ENCODE results near the gene MAPK12. TPM values are rescaled to one million over a fixed set of nuclear protein-coding genes. Genes with fewer than 3 reads are reported as not detected.

The MAPK12 gene
- total RNA-seq, 4 donors from 2014 or later: 12.3 to 32.0 (median 24.1) TPM

DNA sequence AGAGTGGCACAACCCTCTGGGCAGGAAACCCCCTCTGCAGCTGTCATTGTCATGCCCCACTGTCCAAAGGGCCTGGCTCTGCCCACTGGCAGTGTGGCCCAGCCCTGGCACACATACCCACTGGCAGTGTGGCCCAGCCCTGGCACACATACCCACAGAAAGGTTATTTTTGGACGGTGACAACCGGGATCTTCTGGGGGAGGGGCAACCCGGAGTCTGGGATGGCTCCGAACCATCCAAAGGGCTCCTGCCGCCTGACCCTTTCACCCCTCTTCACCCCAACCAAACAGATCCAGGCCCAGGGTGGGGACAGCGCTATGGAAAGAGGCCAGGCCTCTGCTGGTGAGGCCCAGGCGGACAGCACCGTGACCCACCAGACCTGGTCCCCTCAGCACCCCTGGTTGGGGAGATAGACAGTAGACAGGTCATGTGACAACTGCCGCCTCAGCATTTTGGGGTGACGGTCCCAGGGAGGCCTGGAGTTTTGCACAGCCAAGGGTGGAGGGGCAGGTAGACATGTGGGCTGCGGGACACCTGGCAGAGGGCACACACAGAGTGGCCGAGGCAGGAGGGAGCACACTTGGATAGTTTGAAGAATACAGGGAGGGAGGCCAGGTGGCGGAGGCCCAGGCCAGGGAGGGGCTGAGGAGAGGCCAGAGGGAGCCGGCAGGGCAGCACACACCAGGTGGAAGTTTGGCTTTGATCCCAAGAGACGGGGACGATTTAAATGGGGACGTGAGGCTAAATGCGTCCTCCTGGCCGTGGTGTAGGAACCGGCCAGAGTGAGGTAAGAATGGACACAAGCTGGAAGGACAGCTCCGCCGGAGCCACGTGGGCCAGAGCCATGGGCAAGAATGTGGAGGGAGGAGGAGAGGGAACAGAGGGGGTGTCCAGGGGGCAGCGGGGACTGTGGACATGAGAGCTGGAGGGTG lies 2.9 kb downstream of the MAPK12 start:
- WGBS, 2 donors: 74 to 78% methylated on average over 23 to 24 of the region's 24 CpGs
- DNase-seq (ENCODE audit: low spot score in 2 of 2): no peak
- Histone ChIP-seq H3K4me3 (no peak overlapping the region), H3K27me3 (peaks cover 0 to 58% of the 10 kb centered on the region in 2 donors), H3K36me3 (no peaks in the 10 kb centered on the region), H3K9me3 (no peaks in the 10 kb centered on the region), H3K4me1 (peaks cover 0 to 28% (median 4%) of the 10 kb centered on the region in 4 donors), H3K27ac (no peak overlapping the region)
- TF ChIP-seq, protein P1, sequence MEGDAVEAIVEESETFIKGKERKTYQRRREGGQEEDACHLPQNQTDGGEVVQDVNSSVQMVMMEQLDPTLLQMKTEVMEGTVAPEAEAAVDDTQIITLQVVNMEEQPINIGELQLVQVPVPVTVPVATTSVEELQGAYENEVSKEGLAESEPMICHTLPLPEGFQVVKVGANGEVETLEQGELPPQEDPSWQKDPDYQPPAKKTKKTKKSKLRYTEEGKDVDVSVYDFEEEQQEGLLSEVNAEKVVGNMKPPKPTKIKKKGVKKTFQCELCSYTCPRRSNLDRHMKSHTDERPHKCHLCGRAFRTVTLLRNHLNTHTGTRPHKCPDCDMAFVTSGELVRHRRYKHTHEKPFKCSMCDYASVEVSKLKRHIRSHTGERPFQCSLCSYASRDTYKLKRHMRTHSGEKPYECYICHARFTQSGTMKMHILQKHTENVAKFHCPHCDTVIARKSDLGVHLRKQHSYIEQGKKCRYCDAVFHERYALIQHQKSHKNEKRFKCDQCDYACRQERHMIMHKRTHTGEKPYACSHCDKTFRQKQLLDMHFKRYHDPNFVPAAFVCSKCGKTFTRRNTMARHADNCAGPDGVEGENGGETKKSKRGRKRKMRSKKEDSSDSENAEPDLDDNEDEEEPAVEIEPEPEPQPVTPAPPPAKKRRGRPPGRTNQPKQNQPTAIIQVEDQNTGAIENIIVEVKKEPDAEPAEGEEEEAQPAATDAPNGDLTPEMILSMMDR (IDR thresholded peaks at IDR 0.05): no peak
- TF ChIP-seq EP300 (IDR thresholded peaks at IDR 0.05): no peak
- no peak for TF ChIP-seq POLR2A (IDR thresholded peaks at IDR 0.05)

DNA sequence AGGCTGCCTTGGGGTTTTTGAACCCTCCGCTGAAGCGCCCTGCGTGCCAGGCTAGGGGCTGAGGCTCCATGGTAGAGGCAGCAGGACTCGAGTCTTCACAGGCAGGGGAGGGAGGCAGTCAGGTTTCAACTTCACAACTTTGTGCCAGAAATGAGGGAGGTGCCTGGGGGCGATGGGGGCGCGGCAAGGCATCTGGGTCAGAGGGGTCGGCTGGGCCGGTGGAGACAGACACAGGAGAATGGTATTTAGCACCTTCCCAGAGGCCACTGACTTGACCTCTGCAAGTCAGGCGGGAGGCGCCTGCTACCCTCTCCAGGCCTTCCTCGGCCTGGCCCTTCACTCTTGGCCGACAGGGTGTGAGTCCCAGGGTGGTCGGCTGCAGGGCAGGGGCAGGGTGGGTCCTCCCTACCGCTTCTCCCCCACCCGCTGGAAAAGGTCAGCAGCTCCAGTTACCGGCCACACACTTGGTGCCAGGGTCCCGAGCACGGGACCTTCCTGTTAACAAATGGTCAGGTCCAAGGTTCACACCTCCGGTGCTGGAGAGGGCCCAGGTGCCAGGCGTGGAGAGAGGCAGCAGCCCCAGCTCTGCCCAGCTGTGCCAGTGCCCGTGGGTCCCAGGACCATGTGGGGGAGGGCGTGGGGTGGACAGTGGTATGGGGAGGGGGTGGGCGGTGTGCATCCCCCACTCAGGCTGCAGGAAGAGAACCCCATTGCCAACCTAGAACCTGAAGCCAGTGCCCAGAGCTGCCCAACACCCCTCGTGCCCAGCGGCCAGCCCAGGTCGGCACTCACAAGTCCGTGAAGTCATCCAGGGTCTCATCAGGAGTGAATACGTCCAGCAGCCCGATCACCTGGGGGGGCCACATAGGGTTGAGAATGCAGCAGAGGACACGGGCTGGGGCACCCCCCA lies 3.8 kb downstream of the MAPK12 start:
- no peaks in the 10 kb centered on the region for H3K9me3 ChIP-seq
- TF ChIP-seq, protein P1 (IDR thresholded peaks at IDR 0.05): no peak
- no peak for TF ChIP-seq POLR2A (IDR thresholded peaks at IDR 0.05)
- no peak for TF ChIP-seq EP300 (IDR thresholded peaks at IDR 0.05)
- H3K27ac ChIP-seq: no peak overlapping the region
- H3K36me3 ChIP-seq: no peaks in the 10 kb centered on the region
- no peak for DNase-seq (ENCODE audit: low spot score in 2 of 2)
- peaks cover 0 to 49% of the 10 kb centered on the region in 2 donors for H3K27me3 ChIP-seq
- peaks cover 0 to 22% (median 4%) of the 10 kb centered on the region in 4 donors for H3K4me1 ChIP-seq
- 66 to 78% methylated on average over 18 to 29 of the region's 31 CpGs for WGBS, 2 donors
- no peak overlapping the region for H3K4me3 ChIP-seq

DNA sequence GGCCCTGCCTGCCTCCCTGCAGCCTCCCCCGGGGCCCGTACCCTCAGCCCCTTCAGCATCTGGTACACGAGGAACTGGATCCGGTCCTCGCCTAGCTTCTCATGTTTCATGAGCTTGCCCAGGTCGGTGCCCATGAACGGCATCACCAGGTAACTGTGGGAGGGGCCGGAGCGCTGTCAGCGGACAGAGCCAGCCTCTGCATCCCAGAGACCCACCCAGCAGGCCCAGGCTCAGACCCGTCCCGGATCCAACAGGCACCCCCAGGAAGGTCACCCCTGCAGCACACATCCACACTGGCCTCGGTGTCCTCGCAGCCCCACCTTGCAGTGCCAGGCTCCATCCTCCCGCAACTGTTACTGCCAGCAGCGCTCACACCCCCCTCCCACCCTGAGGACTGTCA lies 4.4 kb downstream of the MAPK12 start:
- Histone ChIP-seq H3K36me3 (no peaks in the 10 kb centered on the region), H3K27ac (no peak overlapping the region), H3K4me1 (peaks cover 0 to 16% (median 2%) of the 10 kb centered on the region in 4 donors), H3K4me3 (no peak overlapping the region), H3K9me3 (no peaks in the 10 kb centered on the region), H3K27me3 (peaks cover 0 to 42% of the 10 kb centered on the region in 2 donors)
- no peak for DNase-seq (ENCODE audit: low spot score in 2 of 2)
- TF ChIP-seq, protein P1 (IDR thresholded peaks at IDR 0.05): no peak
- TF ChIP-seq POLR2A (IDR thresholded peaks at IDR 0.05): no peak
- 75 to 76% methylated on average over 11 to 16 of the region's 16 CpGs for WGBS, 2 donors

DNA sequence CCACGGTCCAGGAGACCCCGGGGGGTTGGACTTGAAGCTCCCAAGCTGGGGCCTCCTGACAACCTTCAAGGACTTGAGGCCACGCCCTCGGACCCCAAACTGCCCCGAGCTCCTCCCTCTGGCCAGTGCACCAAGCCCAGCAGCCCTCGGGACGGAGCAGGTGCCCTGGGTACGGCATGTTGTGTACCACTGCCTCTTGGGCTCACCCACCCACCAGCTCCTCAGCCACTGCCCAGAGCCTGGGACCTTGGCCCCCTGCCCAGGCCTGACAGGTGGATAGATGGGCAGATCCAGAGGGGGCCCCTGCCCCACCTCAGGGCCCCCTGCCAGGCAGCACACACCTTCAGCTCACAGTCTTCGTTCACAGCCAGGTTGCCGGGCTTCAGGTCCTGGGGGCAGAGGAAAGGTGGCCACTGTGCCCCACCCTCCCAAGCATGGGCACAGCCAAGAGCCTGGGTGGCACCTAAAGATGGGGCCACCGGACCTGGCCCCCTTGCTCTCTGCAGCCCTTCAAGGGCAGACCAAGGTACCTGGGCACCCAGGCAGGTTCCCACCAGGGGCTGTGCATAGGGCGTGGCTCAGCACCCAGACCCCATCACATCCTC lies 5.1 kb downstream of the MAPK12 start:
- DNase-seq (ENCODE audit: low spot score in 2 of 2): no peak
- 84 to 95% methylated on average over 11 to 12 of the region's 12 CpGs for WGBS, 2 donors
- Histone ChIP-seq H3K27ac (no peak overlapping the region), H3K27me3 (peaks cover 0 to 38% of the 10 kb centered on the region in 2 donors), H3K9me3 (no peaks in the 10 kb centered on the region), H3K4me1 (peaks cover 0 to 18% (median 5%) of the 10 kb centered on the region in 4 donors), H3K4me3 (no peak overlapping the region), H3K36me3 (no peaks in the 10 kb centered on the region)
- TF ChIP-seq, protein P1 (IDR thresholded peaks at IDR 0.05): no peak
- TF ChIP-seq POLR2A (IDR thresholded peaks at IDR 0.05) (no peak), EP300 (IDR thresholded peaks at IDR 0.05) (no peak)
